GM19468 (cell line): ENCODE measurements around the gene CENPT.
"Not testable (repeated sequence)": the region's sequence is repeated elsewhere in the genome, so short reads cannot be mapped to it uniquely, and the experiment has no call there.

ENCODE experiments used
- ATAC-seq: cut with Tn5 transposase; IDR thresholded peaks from one replicate; pipeline ENCODE4 v1.9.1; 2021; ENCODE audit warnings: mild to moderate bottlenecking, moderate library complexity, moderate number of reproducible peaks; ENCODE audit not compliant: unreplicated experiment; ENCODE audit errors: extremely low read depth

CENPT gene

DNA sequence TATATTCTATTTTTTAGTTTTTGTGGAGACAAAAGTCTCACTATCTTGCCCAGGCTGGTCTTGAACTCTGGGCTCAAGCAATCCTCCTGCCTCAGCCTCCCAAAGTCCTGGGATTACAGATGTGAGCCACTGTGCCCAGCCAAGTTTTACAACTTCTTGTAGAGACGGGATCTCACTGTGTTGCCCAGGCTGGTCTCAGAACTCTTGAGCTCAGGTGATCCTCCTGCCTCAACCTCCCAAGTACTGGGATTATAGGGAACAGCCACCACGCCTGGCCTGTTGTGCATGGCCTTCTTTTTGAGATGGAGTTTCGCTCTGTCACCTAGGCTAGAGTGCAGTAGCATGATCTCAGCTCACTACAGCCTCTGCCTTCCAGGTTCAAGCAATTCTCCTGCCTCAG, 6.2 kb upstream of the CENPT start:
- no peak for ATAC-seq

- no peak for ATAC-seq
These were observed 625 bp upstream of the CENPT start for GRCh38 chr16:67848118-67848517.

GRCh38 chr16:67846320-67847063, 1.0 kb downstream of the CENPT start, which contains the start of gene NUTF2:
Gene NUTF2, plus strand, starts transcription at chr16:67846933. Its CDS starts 18,198 bp downstream, at chr16:67865131.
- peak; percentile 16 for ATAC-seq

DNA sequence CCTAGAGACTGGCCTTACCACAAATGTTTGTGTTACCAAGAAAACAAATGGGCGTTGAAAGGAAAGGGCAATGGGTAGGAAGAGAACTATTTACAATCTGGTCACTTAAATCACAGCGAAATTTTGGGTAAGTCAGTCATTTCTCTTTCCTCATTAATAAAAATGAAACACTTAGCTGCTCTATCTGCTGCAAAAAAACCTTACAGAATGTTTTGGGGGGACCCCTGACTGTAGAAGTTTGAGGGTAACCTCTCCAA, 1.5 kb downstream of the CENPT start:
- ATAC-seq, result no peak

- ATAC-seq, result no peak
These were observed 2.0 kb downstream of the CENPT start for GRCh38 chr16:67845291-67846062.

GRCh38 chr16:67844497-67844896, 3.0 kb downstream of the CENPT start:
- no peak for ATAC-seq

DNA sequence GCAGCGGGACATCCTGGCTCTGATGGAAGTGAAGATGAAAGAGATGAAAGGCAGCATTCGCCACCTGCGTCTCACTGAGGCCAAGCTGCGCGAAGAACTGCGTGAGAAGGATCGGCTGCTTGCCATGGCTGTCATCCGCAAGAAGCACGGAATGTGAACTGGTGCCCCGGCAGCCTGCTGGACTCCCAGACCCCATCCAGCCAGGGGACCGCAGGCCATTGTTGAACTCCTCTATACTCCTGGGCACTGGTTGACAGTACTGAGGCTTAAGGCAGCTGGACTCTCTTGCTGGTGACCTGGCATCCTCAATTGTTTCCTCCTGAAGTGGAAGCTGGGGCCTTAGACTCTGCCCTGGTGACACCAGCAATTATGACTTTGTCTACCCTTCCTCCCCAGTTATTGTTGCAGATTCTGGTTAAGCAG, 4.1 kb downstream of the CENPT start:
- ATAC-seq, result no peak

- ATAC-seq, result no peak
These were observed 4.8 kb downstream of the CENPT start for GRCh38 chr16:67842509-67843342.

DNA sequence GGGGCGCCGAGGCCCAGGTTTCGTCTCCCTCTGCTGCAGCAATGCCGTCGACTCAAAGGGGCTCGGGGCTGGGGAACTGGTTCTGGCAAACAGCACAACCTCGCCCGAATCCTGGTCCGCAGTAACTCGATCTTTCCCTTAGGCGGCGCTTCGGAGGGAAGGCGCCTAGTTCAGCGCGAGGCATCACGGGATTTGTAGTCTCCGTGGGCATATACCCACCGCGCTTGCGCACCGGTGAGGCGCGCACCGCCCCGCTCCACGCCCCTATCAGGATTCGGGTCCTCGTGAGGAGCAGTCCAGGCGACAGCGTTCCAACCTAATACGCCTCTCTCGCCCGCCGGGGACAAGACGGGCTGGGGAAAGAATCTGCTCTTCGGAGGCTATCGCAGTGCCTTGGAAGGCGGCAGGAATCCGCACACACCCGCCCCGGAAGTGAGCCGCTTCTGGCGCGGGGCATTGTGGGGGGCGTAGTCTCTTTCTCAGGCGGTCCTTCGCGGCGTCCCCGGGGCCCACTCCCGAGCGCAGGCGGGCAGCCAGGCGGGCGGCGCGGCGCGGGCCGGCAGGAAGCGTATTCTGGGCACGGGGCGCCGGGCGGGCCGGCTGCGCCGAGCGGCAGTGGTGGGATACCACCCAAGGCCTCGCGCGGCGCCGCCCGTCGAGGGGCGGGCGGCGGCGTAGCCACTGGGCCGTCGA, 5.5 kb downstream of the CENPT start, which contains the start of gene THAP11:
TSS of gene THAP11 (plus strand) at position 505 of the 693 bp plus-strand sequence. CDS start 235 bp downstream, outside the sequence.
- peak; percentile 48 for ATAC-seq

DNA sequence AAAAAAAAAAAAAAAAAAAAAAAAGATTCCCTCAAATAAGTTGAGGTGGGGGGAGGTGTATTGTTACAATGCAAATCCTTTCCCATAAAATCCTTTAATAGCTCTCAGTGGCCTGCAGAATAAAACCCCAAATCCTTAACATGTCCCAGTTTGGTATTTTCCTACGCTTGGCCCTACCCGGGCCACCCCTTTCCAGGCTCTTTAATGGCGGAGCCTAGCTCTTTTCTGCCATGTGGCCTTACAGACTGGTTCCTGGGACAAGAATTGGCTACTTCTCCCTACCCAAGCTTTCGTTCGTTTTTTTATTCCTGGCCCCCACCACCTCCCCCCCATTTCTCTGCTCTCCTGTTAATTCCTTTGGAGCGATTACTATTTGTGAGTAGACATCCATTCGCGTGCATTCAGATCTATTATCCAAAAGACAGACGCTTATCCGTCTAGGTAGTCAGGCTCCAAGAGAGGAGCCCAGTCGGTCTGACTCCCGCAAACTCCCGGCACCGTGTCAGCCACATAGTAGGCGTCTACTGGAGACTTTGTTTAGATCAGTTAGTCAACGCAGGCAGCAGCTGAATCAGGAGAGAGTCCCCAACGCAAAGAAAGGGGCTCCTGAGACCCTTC, 6.2 kb downstream of the CENPT start:
- no peak for ATAC-seq

DNA sequence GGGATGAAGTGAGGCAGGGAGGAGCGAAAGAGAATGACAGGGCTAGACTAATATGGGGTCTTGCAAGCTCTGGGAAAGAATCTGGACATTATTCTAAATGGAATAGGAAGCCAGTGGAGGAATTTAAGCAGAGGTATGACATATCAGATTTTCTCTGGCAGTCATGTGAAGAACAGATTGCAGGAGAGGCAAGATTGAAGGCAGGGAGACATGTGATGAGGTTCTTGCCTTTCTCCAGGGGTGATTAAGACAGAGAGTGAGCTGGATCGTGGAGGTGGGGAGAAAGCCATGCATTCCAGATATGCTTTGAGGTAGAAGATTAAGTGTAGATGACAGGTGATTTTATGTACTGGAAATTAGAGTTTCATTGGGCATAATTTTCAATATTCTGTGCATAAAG, 9.7 kb downstream of the CENPT start:
- ATAC-seq, result no peak

DNA sequence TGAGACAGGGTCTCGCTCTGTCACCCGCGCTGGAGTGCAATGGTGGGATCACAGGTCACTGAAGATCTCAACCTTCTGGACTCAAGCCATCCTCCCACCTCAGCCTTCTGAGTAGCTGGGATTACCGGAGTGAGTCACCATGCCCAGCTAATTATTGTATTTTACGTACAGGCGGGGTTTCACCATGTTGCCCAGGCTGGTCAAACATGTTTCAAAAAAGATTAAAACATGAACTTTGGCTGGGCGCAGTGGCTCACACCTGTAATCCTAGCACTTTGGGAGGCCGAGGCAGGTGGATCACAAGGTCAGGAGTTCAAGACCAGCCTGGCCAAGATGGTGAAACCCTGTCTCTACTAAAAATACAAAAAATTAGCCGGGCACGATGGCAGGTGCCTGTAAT, 10.3 kb downstream of the CENPT start:
- not testable (repeated sequence) for ATAC-seq

DNA sequence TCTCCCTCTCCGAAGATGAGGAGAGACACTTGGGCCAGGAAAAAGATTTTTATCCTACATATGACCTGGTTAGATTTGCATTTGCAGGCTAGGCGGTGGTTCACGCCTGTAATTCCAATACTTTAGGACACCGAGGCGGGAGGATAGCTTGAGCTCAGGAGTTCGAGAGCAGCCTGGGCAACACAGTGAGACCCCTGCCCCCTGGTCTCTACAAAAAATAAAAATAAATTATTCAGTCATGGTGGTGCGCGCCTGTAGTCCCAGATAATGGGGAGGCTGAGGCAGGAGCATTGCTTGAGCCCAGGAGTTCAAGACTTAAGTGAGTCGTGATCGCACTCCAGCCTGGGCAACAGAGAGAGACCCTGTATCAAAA, 13.3 kb downstream of the CENPT start:
- ATAC-seq, result no peak

GRCh38 chr16:67833415-67834241, 13.9 kb downstream of the CENPT start:
- peak; percentile 83 for ATAC-seq

DNA sequence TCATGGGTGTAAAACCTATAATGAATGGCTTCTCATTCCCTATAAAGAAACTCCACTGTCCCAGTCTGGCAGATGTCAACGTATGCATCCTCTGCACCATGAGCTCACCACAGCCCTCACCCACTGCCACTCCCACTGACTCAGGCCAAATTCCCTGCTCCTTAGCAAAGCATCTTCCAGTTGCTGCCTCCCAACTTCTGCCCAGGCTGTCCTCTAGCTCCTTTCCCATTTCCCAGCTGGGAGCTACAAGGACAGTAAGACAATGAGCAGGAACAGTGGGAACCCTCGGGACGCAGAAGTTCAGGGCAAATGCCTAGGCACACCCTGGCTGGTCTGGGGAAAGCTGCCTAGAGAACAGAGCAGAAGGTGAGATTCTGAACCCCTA, 14.5 kb downstream of the CENPT start:
- no peak for ATAC-seq

- ATAC-seq, result no peak
These were observed 18.8 kb downstream of the CENPT start for GRCh38 chr16:67828651-67829050.

DNA sequence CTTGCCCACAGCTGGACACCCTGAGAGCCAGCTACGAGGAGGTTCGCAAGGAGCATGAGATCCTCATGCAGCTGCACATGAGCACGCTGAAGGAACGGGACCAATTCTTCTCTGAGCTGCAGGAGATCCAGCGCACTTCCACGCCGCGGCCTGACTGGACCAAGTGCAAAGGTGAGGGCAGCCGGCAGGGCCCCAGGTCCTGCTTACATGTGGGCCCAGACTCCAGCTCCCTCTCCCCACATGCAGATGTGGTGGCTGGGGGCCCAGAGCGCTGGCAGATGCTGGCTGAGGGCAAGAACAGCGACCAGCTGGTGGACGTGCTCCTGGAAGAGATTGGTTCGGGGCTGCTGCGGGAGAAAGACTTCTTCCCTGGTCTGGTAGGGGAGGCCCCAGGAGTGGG, 21.6 kb downstream of the CENPT start:
- ATAC-seq, result no peak

GRCh38 chr16:67825119-67825518, 22.4 kb downstream of the CENPT start:
- ATAC-seq, result no peak

DNA sequence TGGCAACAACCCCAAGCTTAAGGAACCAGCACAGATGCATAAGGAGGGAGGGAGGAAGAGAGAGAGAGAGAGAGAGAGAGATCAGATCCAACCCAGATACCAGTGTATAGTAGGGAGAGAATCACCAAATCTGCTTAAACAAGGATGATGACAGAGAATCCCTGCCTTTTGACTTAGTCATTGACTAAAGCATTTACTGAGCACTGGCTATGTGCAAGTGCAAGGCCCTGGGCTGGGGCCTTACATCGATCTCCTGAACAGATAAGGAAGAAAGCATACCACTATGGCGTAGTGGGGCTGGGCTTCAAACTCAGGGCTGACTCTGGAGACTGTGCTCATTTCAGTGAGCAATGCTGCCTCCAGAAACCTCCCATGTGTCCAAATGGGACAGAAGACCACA, 25.0 kb downstream of the CENPT start:
- ATAC-seq, result no peak
